GM19239 (cell line): Measurements from ENCODE around the gene DISP2.

Experiments
- DNase-seq: peaks from one replicate; pipeline ENCODE4 v3.0.0; 2011; ENCODE audit warnings: low spot score; ENCODE audit not compliant: insufficient read length
- FAIRE-seq: peaks from 2 replicates; lab custom pipeline; 2011; peaks lifted over from hg19 to GRCh38; lab: Jason Lieb, UNC

The DISP2 gene

GRCh38 chr15:40358471-40359353 lies 693 bp downstream of the DISP2 start:
- FAIRE-seq (no peak), DNase-seq (no peak)

GRCh38 chr15:40360015-40360414 lies 2.0 kb downstream of the DISP2 start:
- FAIRE-seq (no peak), DNase-seq (no peak)

GRCh38 chr15:40361640-40362039 lies 3.6 kb downstream of the DISP2 start:
- DNase-seq (no peak), FAIRE-seq (no peak)

- no peak for FAIRE-seq
- DNase-seq = no peak
These were observed 5.6 kb downstream of the DISP2 start for GRCh38 chr15:40363611-40364010.

- FAIRE-seq (no peak), DNase-seq (no peak)
These were observed 6.2 kb downstream of the DISP2 start for GRCh38 chr15:40364251-40364650.

GRCh38 chr15:40365016-40365415 lies 7.0 kb downstream of the DISP2 start:
- no peak for DNase-seq
- no peak for FAIRE-seq

GRCh38 chr15:40365624-40366456 lies 7.8 kb downstream of the DISP2 start:
- FAIRE-seq = no peak

GRCh38 chr15:40366457-40367370 lies 8.7 kb downstream of the DISP2 start:
- DNase-seq (no peak), FAIRE-seq (no peak)

More at GRCh38 chr15:40365624-40366456, 7.8 kb downstream of the DISP2 start:
- DNase-seq = no peak

- DNase-seq (no peak), FAIRE-seq (no peak)
These were observed 9.3 kb downstream of the DISP2 start for GRCh38 chr15:40367371-40367685.

- FAIRE-seq = peak; percentile 90
These were observed 9.9 kb downstream of the DISP2 start for GRCh38 chr15:40367686-40368611.

GRCh38 chr15:40368719-40369473 lies 10.9 kb downstream of the DISP2 start:
- FAIRE-seq (no peak), DNase-seq (no peak)

More at GRCh38 chr15:40367686-40368611, 9.9 kb downstream of the DISP2 start:
- DNase-seq = peak; percentile 95

- FAIRE-seq (no peak), DNase-seq (no peak)
These were observed 11.5 kb downstream of the DISP2 start for GRCh38 chr15:40369474-40369869.

GRCh38 chr15:40369971-40370370 lies 12.0 kb downstream of the DISP2 start:
- FAIRE-seq (no peak), DNase-seq (no peak)

GRCh38 chr15:40372981-40373380 lies 15.0 kb downstream of the DISP2 start:
- FAIRE-seq (no peak), DNase-seq (no peak)

- DNase-seq = no peak
- no peak for FAIRE-seq
These were observed 19.6 kb downstream of the DISP2 start for GRCh38 chr15:40377606-40378005.

- FAIRE-seq = no peak
- DNase-seq = no peak
These were observed 21.4 kb downstream of the DISP2 start for GRCh38 chr15:40379374-40379773.

GRCh38 chr15:40379853-40380252 lies 21.8 kb downstream of the DISP2 start:
- FAIRE-seq = no peak
- no peak for DNase-seq

GRCh38 chr15:40380636-40381035 lies 22.6 kb downstream of the DISP2 start:
- DNase-seq (no peak), FAIRE-seq (no peak)
